BJ (cell line): ENCODE results near the gene CD244. TPM values are rescaled to one million over a fixed set of nuclear protein-coding genes. Genes with fewer than 3 reads are reported as not detected.
"Not testable (repeated sequence)": the region's sequence is repeated elsewhere in the genome, so short reads cannot be mapped to it uniquely, and the experiment has no call there.

Experiments used
- CTCF ChIA-PET: fragments of 350-600 bp; formaldehyde crosslinking; extraction: SDS; loops from one replicate; lab custom pipeline; 2021; ENCODE audit warnings: antibody characterized with exemption, inconsistent platforms; lab: Yijun Ruan, JAX
- POLR2A ChIA-PET: fragments of 300-600 bp; sonication (Branson Sonifier 250); formaldehyde crosslinking; extraction: SDS; loops from one replicate; lab custom pipeline; 2021; ENCODE audit warnings: antibody characterized with exemption; lab: Charles Lee
- DNase-seq: peaks from one replicate; pipeline ENCODE4 v3.0.0-alpha.2; 2011; ENCODE audit warnings: low read depth
- H3K27me3 ChIP-seq: 2 replicates; pipeline ENCODE4 v1.6.0; 2011; ENCODE audit warnings: low read length; ENCODE audit not compliant: control insufficient read depth, insufficient read depth
- H3K36me3 ChIP-seq: 2 replicates; pipeline ENCODE4 v1.5.1; 2011; ENCODE audit warnings: low read length; ENCODE audit not compliant: control insufficient read depth, insufficient read depth
- H3K4me3 ChIP-seq: 2 replicates; pipeline ENCODE4 v1.5.1; 2011; ENCODE audit warnings: low read depth, mild to moderate bottlenecking, control low read depth, low read length
- CTCF ChIP-seq: IDR thresholded peaks from 2 replicates; pipeline ENCODE4 v1.5.1; 2011; ENCODE audit warnings: low read depth, mild to moderate bottlenecking, control low read depth, inconsistent platforms, low read length, moderate library complexity; ENCODE audit not compliant: insufficient read depth
- polyA plus RNA-seq: library from polyadenylated mRNA; depleted of rRNA; stranded (reverse); fragments of >200 nt; gene quantifications from 2 replicates; pipeline ENCODE4 v1.2.3, GENCODE V29; 2011

Gene CD244
- polyA plus RNA-seq, 1 experiment, result not detected

DNA sequence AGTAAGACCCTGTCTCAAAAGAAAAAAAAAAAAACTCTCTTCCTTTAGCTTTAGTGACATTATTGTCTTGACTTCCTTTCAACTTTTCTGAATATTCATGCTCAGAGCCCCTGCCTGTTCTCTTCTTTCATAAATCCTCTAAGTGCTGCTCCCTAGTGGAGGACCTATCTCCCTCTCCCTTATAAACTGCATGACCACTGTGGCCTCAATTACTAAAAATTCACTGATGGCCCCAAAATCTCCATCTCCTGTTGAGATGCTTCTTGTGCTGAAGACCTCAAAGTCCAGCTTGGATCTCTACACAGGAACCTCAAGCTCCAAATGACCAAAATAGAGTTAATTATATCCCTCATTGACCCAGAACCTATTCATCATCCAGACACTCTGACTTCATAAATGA, 14.5 kb upstream of the CD244 start:
- POLR2A ChIA-PET, result no interaction called here
- TF ChIP-seq CTCF, result no peak
- CTCF ChIA-PET, result interaction anchor here (1.4 kb wide), 1 partner anchor 202 kb away, joined by 3 read pairs; no protein-coding TSS in a partner anchor

DNA sequence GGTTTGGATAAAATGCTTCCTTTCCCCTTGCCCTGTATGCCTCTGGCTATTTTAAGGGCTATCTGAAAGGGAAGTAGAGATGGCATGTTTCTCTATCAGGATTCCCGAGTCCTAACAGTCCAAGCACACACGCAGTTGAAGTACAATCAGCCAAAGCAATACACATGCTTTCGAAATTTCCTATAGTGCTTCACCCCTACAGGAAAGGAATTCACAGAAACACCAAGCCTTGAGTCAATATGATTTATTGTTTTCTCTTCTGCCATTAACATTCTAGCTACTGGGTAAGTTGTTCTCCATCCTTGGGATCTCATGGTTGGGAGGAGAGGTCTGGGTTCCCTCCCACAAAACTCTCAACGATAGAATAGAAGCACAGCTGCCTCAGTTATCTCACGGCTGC, 13.6 kb upstream of the CD244 start:
- ChIA-PET POLR2A (no interaction called here), CTCF (no interaction called here)
- Histone ChIP-seq H3K27me3 (no peaks in the 10 kb centered on the region), H3K36me3 (no peaks in the 10 kb centered on the region), H3K4me3 (no peak overlapping the region)
- no peak for DNase-seq
- no peak for TF ChIP-seq CTCF

More for the DNA sequence above, 14.5 kb upstream of the CD244 start:
- Histone ChIP-seq H3K27me3 (no peaks in the 10 kb centered on the region), H3K36me3 (no peaks in the 10 kb centered on the region), H3K4me3 (no peak overlapping the region)
- DNase-seq, result no peak

DNA sequence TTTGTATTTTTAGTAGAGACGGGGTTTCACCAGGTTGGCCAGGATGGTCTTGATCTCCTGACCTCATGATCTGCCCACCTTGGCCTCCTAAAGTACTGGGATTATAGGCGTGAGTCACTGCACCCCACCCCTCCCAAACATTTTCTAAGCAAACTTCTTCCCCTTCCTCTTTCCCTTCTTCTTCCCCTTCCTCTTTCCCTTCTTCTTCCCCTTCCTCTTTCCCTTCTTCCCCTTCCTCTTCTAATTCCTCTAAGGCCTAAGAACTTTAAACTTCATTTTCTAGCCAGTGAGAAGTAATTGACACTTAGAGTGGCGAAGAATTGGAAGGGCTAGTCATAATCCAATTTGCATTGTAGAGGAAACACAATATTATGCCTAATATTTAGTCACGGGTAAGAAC, 12.9 kb upstream of the CD244 start:
- H3K36me3 ChIP-seq, CTCF ChIA-PET, DNase-seq, H3K27me3 ChIP-seq, H3K4me3 ChIP-seq, POLR2A ChIA-PET: not testable (repeated sequence)

DNA sequence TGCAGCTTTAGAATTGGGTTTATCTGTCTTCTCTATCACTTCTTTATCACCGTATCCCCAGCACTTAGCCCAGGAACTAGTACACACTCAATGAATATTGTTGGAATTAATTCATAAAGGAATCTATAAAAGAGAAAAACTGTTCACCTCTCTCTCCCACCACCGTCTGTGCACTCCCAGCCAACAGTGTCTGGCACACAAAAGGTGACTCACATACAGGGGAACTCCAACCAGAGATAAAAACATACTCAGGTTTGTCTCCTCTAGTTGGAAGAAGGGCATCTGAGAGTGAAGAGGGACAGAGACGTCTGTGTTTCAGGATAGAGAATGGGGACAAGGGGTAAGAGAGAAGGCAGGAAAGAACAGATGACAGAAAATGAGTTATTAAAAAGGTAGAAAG, 12.2 kb upstream of the CD244 start:
- no peaks in the 10 kb centered on the region for H3K36me3 ChIP-seq
- CTCF ChIA-PET, result interaction anchor here (0.9 kb wide), 1 partner anchor 10 kb away, joined by 3 read pairs; the partner anchor contains the start of gene ITLN1
- H3K4me3 ChIP-seq, result no peak overlapping the region
- H3K27me3 ChIP-seq, result no peaks in the 10 kb centered on the region
- no peak for DNase-seq
- TF ChIP-seq CTCF, result no peak
- POLR2A ChIA-PET, result no interaction called here

GRCh38 chr1:160868141-160868540, 5.5 kb upstream of the CD244 start:
- no peak for DNase-seq
- Histone ChIP-seq H3K4me3 (no peak overlapping the region), H3K36me3 (no peaks in the 10 kb centered on the region), H3K27me3 (no peaks in the 10 kb centered on the region)
- POLR2A ChIA-PET, result no interaction called here
- CTCF ChIA-PET, result interaction anchor here (0.7 kb wide), 1 partner anchor 184 kb away, joined by 3 read pairs; no protein-coding TSS in a partner anchor
- TF ChIP-seq CTCF, result no peak

DNA sequence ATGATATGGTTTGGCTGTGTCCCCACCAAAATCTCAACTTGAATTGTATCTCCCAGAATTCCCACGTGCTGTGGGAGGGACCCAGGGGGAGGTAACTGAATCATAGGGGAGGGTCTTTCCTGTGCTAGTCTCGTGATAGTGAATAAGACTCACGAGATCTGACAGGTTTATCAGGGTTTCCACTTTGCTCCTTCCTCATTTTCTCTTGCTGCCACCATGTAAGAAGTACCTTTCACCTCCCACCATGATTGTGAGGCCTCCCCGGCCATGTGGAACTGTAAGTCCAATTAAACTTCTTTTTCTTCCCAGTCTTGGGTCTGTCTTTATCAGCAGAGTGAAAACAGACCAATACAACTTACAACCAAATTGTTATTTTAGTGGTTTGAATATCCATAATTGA, 5.0 kb upstream of the CD244 start:
- CTCF ChIA-PET, POLR2A ChIA-PET, H3K27me3 ChIP-seq, H3K4me3 ChIP-seq, H3K36me3 ChIP-seq, DNase-seq: not testable (repeated sequence)
